Dermis microvascular lymphatic vessel endothelial cell (primary cell): ENCODE measurements around the gene PLAGL1. TPM values are rescaled to one million over a fixed set of nuclear protein-coding genes. Genes with fewer than 3 reads are reported as not detected.

Experiments
- total RNA-seq: library from RNA; depleted of rRNA; stranded (reverse); fragments of >200 nt; gene quantifications from 2 replicates; pipeline ENCODE4 v1.2.1, GENCODE V29; 2014

Gene PLAGL1
- total RNA-seq, 1 donor from 2014 or later = 3.0 TPM

Other genes with a start within 250 kb of the PLAGL1 start
- gene LTV1, start 164.9 kb downstream of the PLAGL1 start, total RNA-seq = 10.4 and 11.8 TPM in 2 replicates
- gene ZC2HC1B, start 143.8 kb downstream of the PLAGL1 start, total RNA-seq = not detected in 2 replicates
- 81.3 and 90.9 TPM in 2 replicates for gene SF3B5, start 87.3 kb upstream of the PLAGL1 start, total RNA-seq
- 13.0 and 21.1 TPM in 2 replicates for gene STX11, start 142.3 kb upstream of the PLAGL1 start, total RNA-seq